CD8-positive, alpha-beta memory T cell (primary cell): ENCODE measurements around the gene CD34. TPM values are rescaled to one million over a fixed set of nuclear protein-coding genes. Genes with fewer than 3 reads are reported as not detected.
A peak's percentile ranks its signal among the peaks of the same experiment; 100 is the strongest.

Experiments
- CTCF ChIA-PET: fragments of 350-600 bp; sonication (Branson Sonifier 250); formaldehyde crosslinking; loops from one replicate; lab custom pipeline; 2021; ENCODE audit warnings: antibody characterized with exemption; lab: Charles Lee
- POLR2A ChIA-PET: fragments of 350-600 bp; sonication (Branson Sonifier 250); formaldehyde crosslinking; loops from one replicate; lab custom pipeline; 2021; ENCODE audit warnings: antibody characterized with exemption; lab: Charles Lee
- DNase-seq, 5 donors: peaks; one replicate each; pipeline versions ENCODE4 v3.0.0 to v3.0.0-alpha.2; 2020 to 2022; ENCODE audit warnings: mixed read lengths in 1 of 5
- H3K27ac ChIP-seq: one replicate; pipeline ENCODE4 v1.7.0; 2013; ENCODE audit warnings: low read depth, mild to moderate bottlenecking, low read length, moderate library complexity
- H3K27me3 ChIP-seq: 2 replicates; pipeline ENCODE4 v1.7.0; 2013; ENCODE audit warnings: low read length, mild to moderate bottlenecking; ENCODE audit not compliant: insufficient read depth, poor library complexity, severe bottlenecking
- H3K36me3 ChIP-seq: 2 replicates; pipeline ENCODE4 v1.7.0; 2013; ENCODE audit warnings: mild to moderate bottlenecking, low read length, moderate library complexity; ENCODE audit not compliant: insufficient read depth
- H3K4me1 ChIP-seq: 2 replicates; pipeline ENCODE4 v1.7.0; 2013; ENCODE audit warnings: mild to moderate bottlenecking, low read length, moderate library complexity; ENCODE audit not compliant: insufficient read depth
- H3K4me3 ChIP-seq: 2 replicates; pipeline ENCODE4 v1.7.0; 2013; ENCODE audit warnings: mild to moderate bottlenecking, low read length
- H3K9me3 ChIP-seq: 2 replicates; pipeline ENCODE4 v1.7.0; 2013; ENCODE audit warnings: mild to moderate bottlenecking, low read length
- H3K27ac Mint-ChIP-seq, 8 donors: one replicate each; pipeline ENCODE4 v1.8.0; 2020 to 2021; ENCODE audit warnings: mixed read lengths in 8 of 8, mild to moderate bottlenecking in 6 of 8, inconsistent platforms in 3 of 8, moderate library complexity in 3 of 8
- H3K27me3 Mint-ChIP-seq, 2 donors: one replicate each; pipeline ENCODE4 v1.8.0; 2020 to 2021; ENCODE audit warnings: mixed read lengths in 2 of 2, mild to moderate bottlenecking in 1 of 2, moderate library complexity in 1 of 2
- H3K36me3 Mint-ChIP-seq, 3 donors: one replicate each; pipeline ENCODE4 v1.8.0; 2020 to 2021; ENCODE audit warnings: mixed read lengths in 3 of 3, inconsistent platforms in 1 of 3, mild to moderate bottlenecking in 1 of 3
- H3K4me1 Mint-ChIP-seq, 3 donors: one replicate each; pipeline ENCODE4 v1.8.0; 2020 to 2021; ENCODE audit warnings: mixed read lengths in 3 of 3, inconsistent platforms in 1 of 3, mild to moderate bottlenecking in 1 of 3
- H3K4me3 Mint-ChIP-seq, 7 donors: one replicate each; pipeline ENCODE4 v1.8.0; 2020 to 2021; ENCODE audit warnings: mixed read lengths in 7 of 7, mild to moderate bottlenecking in 6 of 7, moderate library complexity in 4 of 7, inconsistent platforms in 2 of 7
- H3K9me3 Mint-ChIP-seq, 5 donors: one replicate each; pipeline ENCODE4 v1.8.0; 2020 to 2022; ENCODE audit warnings: mixed read lengths in 5 of 5, mild to moderate bottlenecking in 3 of 5, moderate library complexity in 2 of 5, inconsistent platforms in 1 of 5
- polyA plus RNA-seq: library from polyadenylated mRNA; unstranded; fragments of 300-500 nt; fragmentation: Illumina TruSeq; gene quantifications from one replicate; pipeline ENCODE4 v1.2.3, GENCODE V29; 2021
- total RNA-seq, 2 experiments: library from RNA; stranded (reverse); gene quantifications; one replicate each; pipeline ENCODE4 v1.2.3, GENCODE V29; 2021

The CD34 gene
- total and polyA plus RNA-seq, 3 experiments from 2014 or later, result not detected

GRCh38 chr1:207903767-207904166 lies 7.2 kb downstream of the CD34 start:
- no peaks in the 10 kb centered on the region for H3K9me3 ChIP-seq
- no peaks in the 10 kb centered on the region for H3K27me3 ChIP-seq
- CTCF ChIA-PET, result interaction anchor here (1.6 to 3.7 kb wide), 2 partner anchors 9 to 18 kb away, joined by 3 to 22 read pairs; no protein-coding TSS in a partner anchor
- H3K27ac ChIP-seq, result no peak overlapping the region
- no peak for DNase-seq
- no peak overlapping the region for H3K4me3 ChIP-seq
- POLR2A ChIA-PET, result no interaction called here
- Mint-ChIP-seq H3K4me3 (no peak overlapping the region), H3K9me3 (no peaks in the 10 kb centered on the region), H3K4me1 (no peaks in the 10 kb centered on the region), H3K27ac (no peak overlapping the region), H3K27me3 (peaks cover 2 to 15% of the 10 kb centered on the region in 2 donors), H3K36me3 (no peaks in the 10 kb centered on the region)
- no peaks in the 10 kb centered on the region for H3K4me1 ChIP-seq
- H3K36me3 ChIP-seq, result no peaks in the 10 kb centered on the region

GRCh38 chr1:207903053-207903452 lies 7.9 kb downstream of the CD34 start:
- ChIA-PET CTCF (interaction anchor here (0.7 to 3.7 kb wide), 3 partner anchors 8 to 60 kb away, joined by 3 to 22 read pairs (median 3); no protein-coding TSS in a partner anchor), POLR2A (no interaction called here)
- Mint-ChIP-seq H3K36me3 (no peaks in the 10 kb centered on the region), H3K4me1 (no peaks in the 10 kb centered on the region), H3K27me3 (peaks cover 0 to 12% of the 10 kb centered on the region in 2 donors), H3K27ac (no peak overlapping the region), H3K4me3 (no peak overlapping the region), H3K9me3 (no peaks in the 10 kb centered on the region)
- Histone ChIP-seq H3K4me3 (no peak overlapping the region), H3K4me1 (no peaks in the 10 kb centered on the region), H3K27ac (no peak overlapping the region), H3K36me3 (no peaks in the 10 kb centered on the region), H3K9me3 (no peaks in the 10 kb centered on the region), H3K27me3 (no peaks in the 10 kb centered on the region)
- DNase-seq, result no peak

- ChIA-PET CTCF (interaction anchor here (0.7 to 3.7 kb wide), 4 partner anchors 8 to 60 kb away, joined by 3 to 22 read pairs (median 4); no protein-coding TSS in a partner anchor), POLR2A (no interaction called here)
- no peak overlapping the region for H3K27ac ChIP-seq
Observed at GRCh38 chr1:207902566-207902965, 8.4 kb downstream of the CD34 start.

GRCh38 chr1:207901041-207901653 lies 9.8 kb downstream of the CD34 start:
- Histone ChIP-seq H3K4me3 (no peak overlapping the region), H3K9me3 (no peaks in the 10 kb centered on the region), H3K4me1 (no peaks in the 10 kb centered on the region), H3K27ac (no peak overlapping the region), H3K36me3 (no peaks in the 10 kb centered on the region), H3K27me3 (no peaks in the 10 kb centered on the region)
- Mint-ChIP-seq H3K36me3 (no peaks in the 10 kb centered on the region), H3K27me3 (no peaks in the 10 kb centered on the region), H3K9me3 (no peaks in the 10 kb centered on the region), H3K27ac (peak overlapping the region in 1 of 8 donors; percentile 55), H3K4me1 (no peaks in the 10 kb centered on the region), H3K4me3 (no peak overlapping the region)
- CTCF ChIA-PET, result interaction anchor here (1.0 to 3.7 kb wide), 3 partner anchors 16 to 104 kb away, joined by 3 to 22 read pairs (median 5); no protein-coding TSS in a partner anchor
- POLR2A ChIA-PET, result no interaction called here
- no peak for DNase-seq

More at GRCh38 chr1:207902566-207902965, 8.4 kb downstream of the CD34 start:
- Histone ChIP-seq H3K36me3 (no peaks in the 10 kb centered on the region), H3K9me3 (no peaks in the 10 kb centered on the region), H3K4me3 (no peak overlapping the region), H3K4me1 (no peaks in the 10 kb centered on the region), H3K27me3 (no peaks in the 10 kb centered on the region)
- no peak for DNase-seq
- no peaks in the 10 kb centered on the region for H3K36me3 Mint-ChIP-seq
- no peaks in the 10 kb centered on the region for H3K9me3 Mint-ChIP-seq
- H3K4me1 Mint-ChIP-seq, result no peaks in the 10 kb centered on the region
- H3K4me3 Mint-ChIP-seq, result no peak overlapping the region
- H3K27me3 Mint-ChIP-seq, result peaks cover 0 to 7% of the 10 kb centered on the region in 2 donors
- H3K27ac Mint-ChIP-seq, result no peak overlapping the region

- no peaks in the 10 kb centered on the region for H3K4me1 Mint-ChIP-seq
- ChIA-PET POLR2A (no interaction called here), CTCF (interaction anchor here (6.3 kb wide), 1 partner anchor 13 kb away, joined by 62 read pairs; no protein-coding TSS in a partner anchor)
- no peaks in the 10 kb centered on the region for H3K9me3 Mint-ChIP-seq
- no peak overlapping the region for H3K27ac Mint-ChIP-seq
- H3K27me3 ChIP-seq, result no peaks in the 10 kb centered on the region
- H3K9me3 ChIP-seq, result no peaks in the 10 kb centered on the region
- no peak for DNase-seq
- H3K36me3 ChIP-seq, result no peaks in the 10 kb centered on the region
- H3K36me3 Mint-ChIP-seq, result no peaks in the 10 kb centered on the region
- H3K27ac ChIP-seq, result no peak overlapping the region
- no peaks in the 10 kb centered on the region for H3K4me1 ChIP-seq
- H3K27me3 Mint-ChIP-seq, result no peaks in the 10 kb centered on the region
- no peak overlapping the region for H3K4me3 ChIP-seq
- H3K4me3 Mint-ChIP-seq, result no peak overlapping the region
Observed at GRCh38 chr1:207898836-207899235, 12.1 kb downstream of the CD34 start.

- DNase-seq, result no peak
Observed at GRCh38 chr1:207898260-207898659, 12.7 kb downstream of the CD34 start.

GRCh38 chr1:207897188-207897587 lies 13.7 kb downstream of the CD34 start:
- no peak for DNase-seq
- H3K27me3 ChIP-seq, result no peaks in the 10 kb centered on the region
- H3K27ac ChIP-seq, result no peak overlapping the region
- H3K4me1 Mint-ChIP-seq, result no peaks in the 10 kb centered on the region
- no peaks in the 10 kb centered on the region for H3K9me3 ChIP-seq
- no peaks in the 10 kb centered on the region for H3K36me3 ChIP-seq
- H3K9me3 Mint-ChIP-seq, result no peaks in the 10 kb centered on the region
- no peak overlapping the region for H3K27ac Mint-ChIP-seq
- no peak overlapping the region for H3K4me3 Mint-ChIP-seq
- CTCF ChIA-PET, result interaction anchor here (1.0 to 6.3 kb wide), 4 partner anchors 11 to 66 kb away, joined by 3 to 62 read pairs (median 4); no protein-coding TSS in a partner anchor
- POLR2A ChIA-PET, result no interaction called here
- no peaks in the 10 kb centered on the region for H3K27me3 Mint-ChIP-seq
- no peaks in the 10 kb centered on the region for H3K4me1 ChIP-seq
- no peaks in the 10 kb centered on the region for H3K36me3 Mint-ChIP-seq
- no peak overlapping the region for H3K4me3 ChIP-seq

More at GRCh38 chr1:207898260-207898659, 12.7 kb downstream of the CD34 start:
- H3K36me3 ChIP-seq, result no peaks in the 10 kb centered on the region
- H3K27me3 ChIP-seq, result no peaks in the 10 kb centered on the region
- Mint-ChIP-seq H3K36me3 (no peaks in the 10 kb centered on the region), H3K4me3 (no peak overlapping the region), H3K4me1 (no peaks in the 10 kb centered on the region), H3K27ac (no peak overlapping the region), H3K9me3 (no peaks in the 10 kb centered on the region), H3K27me3 (no peaks in the 10 kb centered on the region)
- H3K9me3 ChIP-seq, result no peaks in the 10 kb centered on the region
- no peak overlapping the region for H3K4me3 ChIP-seq
- ChIA-PET POLR2A (no interaction called here), CTCF (interaction anchor here (6.3 kb wide), 1 partner anchor 13 kb away, joined by 62 read pairs; no protein-coding TSS in a partner anchor)
- H3K27ac ChIP-seq, result no peak overlapping the region
- no peaks in the 10 kb centered on the region for H3K4me1 ChIP-seq

- no peaks in the 10 kb centered on the region for H3K36me3 ChIP-seq
- POLR2A ChIA-PET, result interaction anchor here (0.7 kb wide), 1 partner anchor 50 kb away, joined by 3 read pairs; no protein-coding TSS in a partner anchor
- DNase-seq, result no peak
- Mint-ChIP-seq H3K27ac (no peak overlapping the region), H3K9me3 (no peaks in the 10 kb centered on the region), H3K36me3 (no peaks in the 10 kb centered on the region), H3K27me3 (peaks cover 2 to 4% of the 10 kb centered on the region in 2 donors), H3K4me1 (no peaks in the 10 kb centered on the region), H3K4me3 (no peak overlapping the region)
- no peaks in the 10 kb centered on the region for H3K9me3 ChIP-seq
- H3K4me1 ChIP-seq, result no peaks in the 10 kb centered on the region
- no peak overlapping the region for H3K4me3 ChIP-seq
- H3K27me3 ChIP-seq, result no peaks in the 10 kb centered on the region
- no peak overlapping the region for H3K27ac ChIP-seq
- CTCF ChIA-PET, result interaction anchor here (1.0 to 6.3 kb wide), 5 partner anchors 11 to 67 kb away, joined by 3 to 62 read pairs (median 4); no protein-coding TSS in a partner anchor
Observed at GRCh38 chr1:207896547-207896946, 14.4 kb downstream of the CD34 start.
